Stimulated activated CD8-positive, alpha-beta memory T cell treated with anti-CD3 and anti-CD28 coated beads, Interleukin-2, amount 100 ng/mL, for 1 hour (primary cell): ENCODE data around the gene IRF3.
"Not testable (repeated sequence)": the region's sequence is repeated elsewhere in the genome, so short reads cannot be mapped to it uniquely, and the experiment has no call there.

Experiments
- DNase-seq, 2 donors: peaks; one replicate each; pipeline ENCODE4 v3.0.0-alpha.2; 2020; ENCODE audit warnings: low read depth in 2 of 2

The IRF3 gene

DNA sequence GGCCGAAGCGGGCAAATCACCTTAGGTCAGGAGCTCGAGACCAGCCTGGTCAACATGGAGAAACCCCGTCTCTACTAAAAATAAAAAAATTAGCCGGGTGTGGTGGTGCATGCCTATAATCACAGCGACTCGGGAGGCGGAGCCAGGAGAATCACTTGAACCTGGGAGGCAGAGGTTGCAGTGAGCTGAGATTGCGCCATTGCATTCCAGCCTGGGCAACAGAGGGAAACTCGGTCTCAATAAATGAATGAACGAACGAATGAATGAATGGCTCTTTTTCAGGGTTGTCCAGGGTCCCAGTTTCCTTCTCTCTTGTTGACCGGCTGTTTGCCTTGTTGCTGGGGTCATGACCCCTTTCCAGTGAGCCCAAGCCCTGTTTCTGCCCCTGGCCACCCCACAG is 47.8 kb downstream of the IRF3 start:
- not testable (repeated sequence) for DNase-seq

DNA sequence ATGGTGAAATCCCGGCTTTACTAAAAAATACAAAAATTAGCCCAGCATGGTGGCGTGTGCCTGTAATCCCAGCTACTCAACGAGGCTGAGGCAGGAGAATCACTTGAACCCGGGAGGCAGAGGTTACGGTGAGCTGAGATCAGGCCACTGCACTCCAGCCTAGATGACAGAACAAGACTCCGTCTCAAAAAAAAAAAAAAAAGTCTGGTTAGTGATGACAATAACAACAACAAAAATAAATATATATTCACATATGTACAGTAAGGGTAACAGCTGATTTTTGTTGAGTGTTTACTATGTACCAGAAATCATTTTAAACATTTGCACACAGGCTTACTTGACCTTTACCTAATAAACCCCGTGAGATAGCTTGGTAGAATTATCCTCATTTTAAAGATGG is 48.7 kb downstream of the IRF3 start:
- DNase-seq: no peak

DNA sequence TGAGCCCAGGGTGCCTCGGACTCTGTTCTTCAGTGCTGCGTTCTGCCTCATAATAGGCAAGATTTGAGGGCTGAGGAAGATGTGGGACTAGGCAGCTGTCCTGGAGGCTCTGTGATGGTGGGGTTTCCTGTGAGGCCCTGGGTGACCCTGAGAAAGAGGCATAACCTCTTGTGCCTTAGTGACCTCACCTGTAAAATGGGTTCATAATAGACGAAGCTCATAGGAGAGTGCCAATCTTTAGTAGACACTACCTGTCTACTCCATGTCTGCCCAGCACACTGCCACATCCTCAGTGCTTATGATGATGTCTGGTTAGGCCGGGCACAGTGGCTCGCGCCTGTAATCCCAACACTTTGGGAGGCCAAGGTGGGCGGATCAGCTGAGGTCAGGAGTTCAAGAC is 49.1 kb downstream of the IRF3 start:
- no peak for DNase-seq

DNA sequence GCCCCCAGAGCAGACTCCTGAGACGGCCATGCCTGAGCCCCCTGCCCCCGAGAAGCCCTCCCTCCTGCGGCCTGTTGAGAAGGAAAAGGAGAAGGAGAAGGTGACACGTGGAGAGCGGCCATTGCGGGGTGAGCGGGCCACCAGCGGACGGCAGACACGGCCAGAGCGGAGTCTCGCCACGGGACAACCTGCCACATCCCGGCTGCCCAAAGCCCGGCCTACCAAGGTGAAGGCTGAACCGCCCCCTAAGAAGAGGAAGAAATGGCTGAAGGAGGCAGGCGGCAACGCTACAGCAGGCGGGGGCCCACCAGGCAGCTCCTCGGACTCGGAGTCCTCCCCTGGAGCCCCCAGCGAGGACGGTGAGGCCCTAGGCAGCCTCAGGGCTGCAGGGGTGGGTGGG is 49.8 kb downstream of the IRF3 start:
- no peak for DNase-seq

DNA sequence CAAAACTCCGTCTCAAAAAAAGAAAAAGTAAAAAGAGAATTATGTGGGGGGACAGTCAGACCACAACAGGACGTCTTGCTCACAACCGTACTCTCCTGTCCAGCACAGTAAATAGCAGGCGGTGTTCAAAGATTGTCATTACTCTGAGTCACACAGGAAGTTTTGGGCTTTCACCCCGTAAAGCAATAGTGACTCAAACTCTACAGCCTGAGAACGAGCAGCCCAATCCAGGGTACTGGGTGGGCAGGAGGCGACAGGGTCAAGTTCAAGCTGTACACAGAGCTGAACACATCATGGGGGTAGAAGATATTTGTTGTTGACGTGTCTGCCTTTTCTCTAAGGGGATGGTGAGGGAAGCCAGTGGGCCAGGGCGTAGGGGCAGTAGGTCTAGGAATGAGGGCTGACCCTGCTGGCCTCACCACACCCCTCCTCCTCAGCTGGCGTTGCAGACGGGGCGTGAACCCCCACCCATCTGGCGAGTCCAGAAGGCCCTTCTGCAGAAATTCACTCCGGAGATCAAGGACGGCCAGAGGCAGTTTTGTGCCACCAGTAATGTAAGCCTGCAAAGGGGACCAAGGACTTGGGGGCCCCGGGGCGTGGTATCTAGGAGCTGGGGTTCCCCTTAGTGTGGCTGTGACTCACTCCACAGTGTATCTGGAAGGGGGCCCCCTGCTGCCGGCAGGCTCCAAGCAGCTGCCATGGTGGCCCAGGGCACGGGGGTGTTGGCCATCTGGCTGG is 51.4 kb downstream of the IRF3 start:
- no peak for DNase-seq

DNA sequence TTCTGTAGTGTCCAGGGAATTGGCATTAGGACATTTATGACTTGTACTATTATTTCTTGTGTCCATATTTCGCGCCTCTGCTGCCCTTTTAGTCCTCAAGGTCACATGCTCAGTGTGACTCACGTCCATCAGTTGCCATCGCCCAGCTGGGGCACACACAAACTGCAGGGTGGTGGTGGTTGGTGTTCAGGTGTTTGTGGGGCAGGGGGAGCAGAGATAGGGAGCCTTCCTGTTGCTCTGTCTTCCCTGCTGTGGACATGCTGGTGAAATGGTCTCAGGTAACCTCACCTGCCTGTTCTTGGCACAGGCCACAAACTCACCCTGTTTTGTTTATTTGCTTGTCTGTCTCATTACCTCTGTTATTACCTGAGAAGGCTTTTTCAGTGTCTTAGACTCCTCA is 52.3 kb downstream of the IRF3 start:
- DNase-seq: no peak
